GM18511 (cell line): ENCODE measurements around the gene COL4A2.
A peak's percentile ranks its signal among the peaks of the same experiment; 100 is the strongest.
"Not testable (repeated sequence)": the region's sequence is repeated elsewhere in the genome, so short reads cannot be mapped to it uniquely, and the experiment has no call there.

Source experiments
- ATAC-seq: cut with Tn5 transposase; IDR thresholded peaks from one replicate; pipeline ENCODE4 v1.9.1; 2021; ENCODE audit warnings: mild to moderate bottlenecking, moderate library complexity; ENCODE audit not compliant: unreplicated experiment

COL4A2 gene

GRCh38 chr13:110449219-110450015, 142.3 kb downstream of the COL4A2 start:
- no peak for ATAC-seq

- no peak for ATAC-seq
These were observed 143.2 kb downstream of the COL4A2 start for GRCh38 chr13:110450016-110450900.

- ATAC-seq = no peak
These were observed 144.1 kb downstream of the COL4A2 start for GRCh38 chr13:110450941-110451730.

- not testable (repeated sequence) for ATAC-seq
These were observed 146.0 kb downstream of the COL4A2 start for GRCh38 chr13:110453091-110453490.

- no peak for ATAC-seq
These were observed 146.7 kb downstream of the COL4A2 start for GRCh38 chr13:110453797-110454196.

GRCh38 chr13:110454227-110454859, 147.3 kb downstream of the COL4A2 start:
- ATAC-seq = no peak

GRCh38 chr13:110454956-110455355, 147.9 kb downstream of the COL4A2 start:
- no peak for ATAC-seq

- ATAC-seq = no peak
These were observed 148.4 kb downstream of the COL4A2 start for GRCh38 chr13:110455444-110455843.

GRCh38 chr13:110455941-110456340, 148.9 kb downstream of the COL4A2 start:
- peak; percentile 98 for ATAC-seq

- ATAC-seq = no peak
These were observed 149.5 kb downstream of the COL4A2 start for GRCh38 chr13:110456550-110456949.

- ATAC-seq = no peak
These were observed 150.3 kb downstream of the COL4A2 start for GRCh38 chr13:110457361-110457760.

GRCh38 chr13:110458017-110458416, 150.9 kb downstream of the COL4A2 start:
- ATAC-seq = no peak

- no peak for ATAC-seq
These were observed 151.7 kb downstream of the COL4A2 start for GRCh38 chr13:110458594-110459365.

- no peak for ATAC-seq
These were observed 155.0 kb downstream of the COL4A2 start for GRCh38 chr13:110462091-110462490.

- no peak for ATAC-seq
These were observed 156.1 kb downstream of the COL4A2 start for GRCh38 chr13:110463156-110463555.

- ATAC-seq = peak; percentile 52
These were observed 156.9 kb downstream of the COL4A2 start for GRCh38 chr13:110463871-110464510.

- no peak for ATAC-seq
These were observed 157.7 kb downstream of the COL4A2 start for GRCh38 chr13:110464556-110465333.

GRCh38 chr13:110465696-110466095, 158.6 kb downstream of the COL4A2 start:
- ATAC-seq = no peak
